ENCODE data around the gene IDH3A. TPM values are rescaled to one million over a fixed set of nuclear protein-coding genes. Genes with fewer than 3 reads are reported as not detected.

Gene IDH3A
- total RNA-seq, 1 experiment from 2014 or later, result 40.2 TPM

DNA sequence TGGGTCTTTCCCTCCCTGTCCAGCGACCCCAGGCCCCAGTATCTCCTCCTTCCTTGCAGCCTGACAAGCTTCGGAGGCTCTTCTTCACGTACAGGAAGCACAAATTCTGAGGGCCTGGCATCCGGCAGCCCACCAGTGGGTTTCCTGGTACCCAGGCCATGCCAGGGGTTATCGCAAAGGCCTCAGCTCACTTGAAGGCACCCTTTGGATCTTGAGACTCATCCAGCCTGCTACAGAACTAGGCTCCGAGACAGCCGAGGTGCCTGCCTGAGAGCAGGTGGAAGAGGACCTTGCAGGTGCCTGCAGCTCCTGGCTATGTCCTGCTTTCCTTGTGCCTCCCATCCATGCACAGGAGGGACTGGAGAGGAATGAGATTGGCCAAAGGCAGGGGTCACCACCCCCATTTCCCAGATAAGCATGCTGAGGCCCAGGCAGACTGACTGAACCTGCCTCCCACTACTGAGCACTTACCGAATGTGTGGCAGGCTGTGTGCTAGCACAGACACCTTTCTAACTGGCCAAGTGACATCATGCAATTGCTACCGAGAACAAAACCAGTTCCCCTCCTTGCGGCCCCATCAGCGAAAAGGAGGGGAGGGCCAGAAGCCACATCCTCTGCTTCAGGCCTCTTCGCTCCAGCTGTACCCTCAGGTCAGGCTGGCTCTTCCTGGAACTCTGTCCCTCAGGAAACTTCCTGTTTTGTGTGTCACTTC, 45.6 kb upstream of the IDH3A start:
- Histone ChIP-seq H2BK120ac (ENCODE audit: low read depth, low read length, poor library complexity, severe bottlenecking) (no peak overlapping the region), H4K8ac (replicated peaks; ENCODE audit: insufficient read length, low read depth, low read length) (no peak overlapping the region), H3K79me2 (ENCODE audit: insufficient read depth, low read length) (no peaks in the 10 kb centered on the region), H3K56ac (ENCODE audit: insufficient read length, low read depth, low read length) (no peak overlapping the region), H3K18ac (ENCODE audit: insufficient read length, low read depth, low read length) (no peak overlapping the region), H2BK20ac (ENCODE audit: low read depth, low read length, poor library complexity, severe bottlenecking) (no peak overlapping the region), H2BK15ac (ENCODE audit: low read depth, low read length) (no peak overlapping the region), H3K9me3 (ENCODE audit: control insufficient read depth, low read depth, low read length) (no peaks in the 10 kb centered on the region), H2AFZ (ENCODE audit: low read length) (no peak overlapping the region), H3K4ac (ENCODE audit: low read depth, low read length) (no peak overlapping the region), H2AK5ac (ENCODE audit: insufficient read length, low read length) (no peak overlapping the region), H3K23me2 (ENCODE audit: insufficient read length, low read depth, low read length, poor library complexity, severe bottlenecking) (no peaks in the 10 kb centered on the region), H3K27ac (ENCODE audit: insufficient read length, low read depth, low read length) (no peak overlapping the region), H2BK5ac (ENCODE audit: insufficient read length, low read length) (no peak overlapping the region), H3K27me3 (ENCODE audit: insufficient read depth, low read length) (no peaks in the 10 kb centered on the region), H3K14ac (ENCODE audit: insufficient read depth, low read length) (no peak overlapping the region; the same call in 1 of the 2 replicates), H3K79me1 (ENCODE audit: insufficient read depth, low read depth, low read length, poor library complexity, severe bottlenecking) (no peaks in the 10 kb centered on the region), H3K9ac (ENCODE audit: extremely low read depth, insufficient read length, low read length) (no peak overlapping the region), H4K91ac (ENCODE audit: insufficient read length, low read depth, low read length) (no peak overlapping the region), H3K23ac (ENCODE audit: insufficient read length, low read depth, low read length) (no peak overlapping the region), H4K5ac (ENCODE audit: insufficient read length, low read depth, low read length) (no peak overlapping the region), H2BK12ac (ENCODE audit: insufficient read length, low read depth, low read length) (no peak overlapping the region), H3K4me1 (ENCODE audit: insufficient read depth, low read length) (no peaks in the 10 kb centered on the region), H3K4me2 (ENCODE audit: insufficient read depth, insufficient read length, low read length) (no peak overlapping the region), H3T11ph (ENCODE audit: low read length) (no peak overlapping the region), H4K20me1 (ENCODE audit: control insufficient read depth, insufficient read depth, insufficient read length) (no peaks in the 10 kb centered on the region)
- TF ChIP-seq, protein P1, sequence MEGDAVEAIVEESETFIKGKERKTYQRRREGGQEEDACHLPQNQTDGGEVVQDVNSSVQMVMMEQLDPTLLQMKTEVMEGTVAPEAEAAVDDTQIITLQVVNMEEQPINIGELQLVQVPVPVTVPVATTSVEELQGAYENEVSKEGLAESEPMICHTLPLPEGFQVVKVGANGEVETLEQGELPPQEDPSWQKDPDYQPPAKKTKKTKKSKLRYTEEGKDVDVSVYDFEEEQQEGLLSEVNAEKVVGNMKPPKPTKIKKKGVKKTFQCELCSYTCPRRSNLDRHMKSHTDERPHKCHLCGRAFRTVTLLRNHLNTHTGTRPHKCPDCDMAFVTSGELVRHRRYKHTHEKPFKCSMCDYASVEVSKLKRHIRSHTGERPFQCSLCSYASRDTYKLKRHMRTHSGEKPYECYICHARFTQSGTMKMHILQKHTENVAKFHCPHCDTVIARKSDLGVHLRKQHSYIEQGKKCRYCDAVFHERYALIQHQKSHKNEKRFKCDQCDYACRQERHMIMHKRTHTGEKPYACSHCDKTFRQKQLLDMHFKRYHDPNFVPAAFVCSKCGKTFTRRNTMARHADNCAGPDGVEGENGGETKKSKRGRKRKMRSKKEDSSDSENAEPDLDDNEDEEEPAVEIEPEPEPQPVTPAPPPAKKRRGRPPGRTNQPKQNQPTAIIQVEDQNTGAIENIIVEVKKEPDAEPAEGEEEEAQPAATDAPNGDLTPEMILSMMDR (conservative IDR thresholded peaks at IDR 0.05), result no peak
- Mint-ChIP-seq H3K9me3 (no peaks in the 10 kb centered on the region), H3K27me3 (ENCODE audit: low read depth) (peaks cover 3% of the 10 kb centered on the region; the same call in 1 of the 2 replicates), H3K4me1 (peaks cover 0 to under 1% of the 10 kb centered on the region in 2 experiments; a peak in 2 of 4 replicates), H3K36me3 (ENCODE audit: insufficient read depth in 1 of 3, low read depth in 3 of 3) (peaks cover 4 to 14% (median 7%) of the 10 kb centered on the region in 3 experiments; a peak in 5 of 7 replicates), H3K4me3 (no peak overlapping the region), H3K27ac (no peak overlapping the region)
- no peak for DNase-seq
- WGBS (ENCODE audit: extremely low coverage, insufficient read length, low lambda C conversion rate), result no CpG with 5 or more reads among the region's 12 CpGs
